HG03135 (cell line): ENCODE measurements around the gene MTMR3.
A peak's percentile ranks its signal among the peaks of the same experiment; 100 is the strongest.
"Not testable (repeated sequence)": the region's sequence is repeated elsewhere in the genome, so short reads cannot be mapped to it uniquely, and the experiment has no call there.

ENCODE experiments used
- ATAC-seq: cut with Tn5 transposase; IDR thresholded peaks from one replicate; pipeline ENCODE4 v1.9.1; 2021; ENCODE audit warnings: mild to moderate bottlenecking, moderate library complexity; ENCODE audit not compliant: unreplicated experiment

Gene MTMR3

GRCh38 chr22:29883045-29883774 is at the start of gene MTMR3:
Gene MTMR3 (plus strand): TSS chr22:29883174. CDS start chr22:29971060, 87,886 bp downstream.
- ATAC-seq, result peak; percentile 74

- no peak for ATAC-seq
Observed at GRCh38 chr22:29833392-29833965, 49.5 kb upstream of the MTMR3 start.

GRCh38 chr22:29834046-29834445 is 48.9 kb upstream of the MTMR3 start:
- no peak for ATAC-seq

DNA sequence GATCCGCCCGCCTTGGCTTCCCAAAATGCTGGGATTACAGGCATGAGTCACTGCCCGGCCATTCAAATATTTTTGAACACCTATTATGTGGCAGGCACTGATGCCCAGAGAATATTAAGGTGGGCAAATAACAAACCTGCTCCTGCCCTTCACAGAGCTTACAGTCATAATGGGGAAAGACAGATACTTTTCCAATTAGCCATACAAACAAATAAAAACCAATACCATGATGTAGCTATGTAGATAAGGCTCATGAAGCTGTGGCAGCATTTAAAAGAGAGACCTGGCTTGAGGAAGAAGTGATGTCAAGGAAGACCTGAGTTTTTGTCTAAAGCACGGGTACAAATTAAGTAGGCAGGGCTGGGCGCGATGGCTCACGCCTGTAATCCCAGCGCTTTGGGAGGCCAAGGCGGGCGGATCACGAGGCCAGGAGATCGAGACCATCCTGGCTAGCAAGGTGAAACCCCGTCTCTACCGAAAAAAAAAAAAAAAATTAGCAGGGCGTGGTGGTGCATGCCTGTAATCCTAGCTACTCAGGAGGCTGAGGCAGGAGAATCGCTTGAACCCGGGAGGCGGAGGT is 46.1 kb upstream of the MTMR3 start:
- not testable (repeated sequence) for ATAC-seq

DNA sequence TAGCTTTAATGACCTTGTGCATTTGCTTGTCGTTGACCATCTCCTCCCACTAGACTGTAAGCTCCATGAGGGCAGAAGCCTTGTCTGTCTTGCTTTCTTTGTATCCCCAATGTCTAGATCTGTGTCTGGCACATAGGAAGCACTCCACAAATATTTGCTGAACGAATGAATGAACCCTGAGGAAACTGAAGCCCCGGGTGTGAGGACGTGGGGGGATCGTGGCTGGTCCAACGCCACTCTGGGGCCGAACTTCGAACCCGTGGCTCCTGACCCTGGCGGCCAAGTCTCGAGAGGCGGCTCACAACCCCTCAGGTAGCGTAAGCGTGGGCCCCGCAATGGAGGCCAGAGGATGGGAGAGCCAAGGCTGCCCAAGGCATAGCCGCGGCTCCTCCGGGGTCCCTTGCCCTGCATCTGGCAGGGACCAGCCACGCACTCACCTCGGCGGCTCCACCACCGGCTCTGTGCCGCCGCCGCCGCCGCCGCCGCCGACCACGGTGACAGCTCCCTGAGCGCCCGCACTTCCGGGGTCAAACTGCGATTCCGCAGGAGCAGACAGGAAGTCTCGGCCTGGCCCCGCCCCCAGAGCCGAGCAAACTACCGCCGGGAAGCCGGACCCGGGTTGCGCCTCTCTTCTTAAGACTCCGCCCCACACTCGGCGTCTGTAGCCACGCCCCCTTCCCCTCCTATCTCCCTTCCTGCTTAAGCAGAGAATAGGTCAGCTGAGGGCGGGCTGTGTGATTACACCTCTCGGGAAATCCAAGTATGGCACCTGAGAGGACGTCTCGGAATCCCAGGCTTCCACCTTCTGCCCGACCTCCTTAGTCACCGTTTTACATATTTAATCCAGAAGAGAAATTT is 45.0 kb upstream of the MTMR3 start, which contains the start of gene ASCC2:
Gene ASCC2 (minus strand): TSS at position 534 of the 858 bp plus-strand sequence. CDS start 5,949 bp downstream, outside the sequence.
- peak; percentile 91 for ATAC-seq

DNA sequence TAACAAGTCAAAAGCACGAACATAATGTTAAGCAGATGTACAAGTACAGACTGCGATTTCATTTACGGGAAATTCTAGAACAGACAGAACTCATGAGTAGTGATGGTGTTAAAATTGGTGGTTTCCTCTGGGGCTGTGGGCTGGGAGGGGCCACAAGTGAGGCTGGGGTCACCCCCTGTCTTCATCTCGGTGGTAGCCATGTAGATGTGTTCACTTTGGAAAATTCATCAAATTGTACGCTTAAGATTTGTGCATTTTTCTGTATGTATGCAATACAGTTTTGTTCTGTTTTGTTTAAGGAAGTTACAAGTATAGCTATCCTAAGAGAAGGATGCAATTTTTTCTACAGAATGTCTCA is 44.4 kb upstream of the MTMR3 start:
- ATAC-seq, result peak; percentile 15

DNA sequence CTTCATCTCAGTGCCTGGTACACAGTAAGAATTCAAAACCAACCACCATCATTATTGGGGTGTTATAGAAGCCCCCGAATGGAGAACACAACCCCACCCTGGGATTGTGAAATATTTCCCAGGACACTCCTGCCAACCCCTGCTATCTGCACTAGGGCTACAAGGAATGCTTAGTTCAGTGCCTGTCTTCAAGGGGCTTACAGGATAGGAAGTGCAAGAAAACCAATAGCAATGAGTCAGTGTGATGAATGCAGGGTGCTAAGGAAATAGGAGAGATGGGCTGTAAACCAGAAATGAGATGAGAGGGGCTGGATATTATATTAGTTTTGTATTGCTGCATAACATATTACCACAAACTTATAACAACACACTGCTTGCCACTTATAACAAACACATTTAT is 43.9 kb upstream of the MTMR3 start:
- ATAC-seq, result no peak

GRCh38 chr22:29840498-29840897 is 42.5 kb upstream of the MTMR3 start:
- ATAC-seq, result no peak

GRCh38 chr22:29842172-29842571 is 40.8 kb upstream of the MTMR3 start:
- ATAC-seq, result no peak

DNA sequence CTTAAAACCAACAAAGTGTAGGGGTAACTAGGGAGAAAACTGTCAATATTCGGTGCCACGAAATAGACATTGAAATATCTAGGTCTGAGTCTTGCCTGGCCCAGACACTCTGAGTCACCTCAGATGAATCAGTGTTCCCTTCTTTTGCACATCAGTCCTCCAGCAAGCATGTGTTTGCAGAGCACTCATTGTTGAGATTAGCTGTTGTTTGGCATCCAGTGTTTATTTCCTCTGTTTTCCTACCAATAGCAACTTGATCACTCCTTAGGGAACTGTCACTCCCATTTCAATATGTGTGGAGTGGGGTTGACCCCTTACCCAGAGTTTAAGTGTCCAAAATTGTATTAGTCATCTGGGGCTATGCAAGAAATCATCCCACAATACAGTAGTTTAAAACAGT is 40.2 kb upstream of the MTMR3 start:
- no peak for ATAC-seq

DNA sequence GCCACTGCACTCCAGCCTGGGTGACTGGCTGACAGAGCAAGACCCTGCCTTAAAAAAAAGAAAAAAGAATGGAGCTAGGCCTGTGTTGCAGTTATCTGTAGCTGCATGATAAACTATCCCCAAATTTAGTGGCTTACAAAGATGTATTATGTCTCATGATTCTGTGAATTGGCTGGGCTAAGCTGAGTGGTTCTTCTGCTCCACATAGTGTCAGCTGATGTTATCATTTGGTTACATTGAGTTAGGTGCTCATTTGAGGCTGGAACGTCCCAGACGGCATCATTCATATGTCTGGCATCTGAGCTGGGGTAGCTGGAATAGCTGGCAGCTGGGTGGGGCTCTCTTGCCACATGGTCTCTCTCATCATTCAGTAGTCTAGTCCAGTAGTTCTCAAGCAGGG is 36.7 kb upstream of the MTMR3 start:
- no peak for ATAC-seq

DNA sequence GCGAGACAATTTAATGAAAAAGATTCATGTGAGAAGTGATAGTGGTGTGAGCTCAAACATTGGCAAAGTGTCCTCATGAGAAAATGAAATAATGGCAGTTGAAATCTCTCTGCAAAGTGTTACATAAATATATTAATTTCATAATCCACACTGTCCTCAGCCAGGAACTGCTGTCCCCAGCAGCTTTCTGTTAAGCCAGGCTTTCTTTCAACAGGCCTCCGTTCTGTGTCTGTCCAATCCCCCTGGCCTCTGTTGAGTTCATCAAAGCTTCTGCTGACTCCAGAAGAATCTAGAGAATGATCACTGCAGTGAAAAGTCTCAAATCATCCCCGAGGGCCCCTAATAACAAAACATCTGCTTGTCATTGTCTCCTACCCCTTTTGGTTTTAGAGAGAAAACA is 34.9 kb upstream of the MTMR3 start:
- ATAC-seq, result no peak

DNA sequence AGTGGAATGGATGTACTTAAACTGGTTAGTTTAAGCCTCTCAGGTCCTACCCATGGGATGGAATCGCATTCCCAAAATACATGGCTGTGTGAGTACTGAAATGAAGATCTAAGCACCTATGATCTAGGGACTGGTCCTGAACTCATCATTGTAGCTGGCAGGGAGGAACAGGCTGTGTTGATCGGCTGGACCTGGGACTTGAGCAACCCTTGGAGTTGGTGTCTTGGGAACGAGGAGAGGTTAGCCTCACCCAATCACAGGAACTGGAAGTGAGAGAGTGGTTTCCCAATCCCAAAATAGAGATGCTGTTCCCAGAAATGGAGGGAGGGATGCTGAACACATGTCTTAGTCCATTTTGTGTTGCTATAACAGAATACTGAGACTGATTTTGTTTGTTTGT is 28.5 kb upstream of the MTMR3 start:
- no peak for ATAC-seq

GRCh38 chr22:29855611-29856181 is 27.3 kb upstream of the MTMR3 start:
- no peak for ATAC-seq

- ATAC-seq, result no peak
Observed at GRCh38 chr22:29856496-29856895, 26.5 kb upstream of the MTMR3 start.

DNA sequence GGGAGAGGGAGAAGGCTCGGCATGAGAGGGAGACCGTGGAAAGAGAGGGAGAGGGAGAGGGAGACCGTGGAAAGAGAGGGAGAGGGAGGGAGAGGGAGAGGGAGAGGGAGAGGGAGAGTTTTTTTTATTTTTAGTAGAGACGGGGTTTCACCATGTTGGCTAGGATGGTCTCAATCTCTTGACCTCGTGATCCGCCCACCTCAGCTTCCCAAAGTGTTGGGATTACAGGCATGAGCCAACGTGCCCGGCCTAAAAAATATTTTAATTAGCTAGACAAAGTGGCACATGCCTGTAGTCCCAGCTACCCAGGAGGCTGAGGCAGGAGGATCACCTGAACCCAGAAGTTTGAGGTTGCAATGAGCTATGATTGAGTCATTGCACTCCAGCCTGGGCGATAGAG is 23.9 kb upstream of the MTMR3 start:
- not testable (repeated sequence) for ATAC-seq

GRCh38 chr22:29860006-29860766 is 22.8 kb upstream of the MTMR3 start:
- no peak for ATAC-seq

DNA sequence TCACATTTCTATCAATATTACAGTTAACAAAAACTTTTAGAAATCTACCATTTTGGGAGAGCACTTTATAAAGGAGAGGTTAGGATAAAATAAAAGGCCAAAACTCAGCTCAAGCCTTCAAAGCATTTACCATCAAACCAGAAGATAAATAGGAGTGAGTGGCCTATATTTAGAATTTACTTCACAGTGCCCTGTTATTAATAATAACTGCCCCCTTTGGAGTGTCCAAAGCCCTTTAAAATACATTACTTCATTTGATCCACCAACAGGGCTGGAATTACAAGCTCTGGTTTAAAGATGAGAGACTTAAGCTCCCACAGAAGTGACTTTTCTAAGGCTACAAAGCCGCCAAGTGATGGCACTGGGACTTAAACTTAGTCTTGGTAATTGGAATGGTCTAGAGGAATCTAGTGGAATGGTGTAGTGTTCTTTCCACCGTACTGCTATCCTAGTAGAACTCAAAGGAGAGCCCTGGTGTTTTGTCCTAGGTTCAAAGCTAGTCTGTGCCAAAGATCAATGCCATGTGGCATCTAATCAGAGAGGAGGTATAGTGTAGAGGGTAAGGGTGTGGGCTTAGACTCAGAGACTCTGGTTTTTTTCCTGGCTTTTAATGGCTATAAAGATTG is 21.2 kb upstream of the MTMR3 start:
- no peak for ATAC-seq

- not testable (repeated sequence) for ATAC-seq
Observed at GRCh38 chr22:29865572-29865971, 17.4 kb upstream of the MTMR3 start.

- no peak for ATAC-seq
Observed at GRCh38 chr22:29867260-29867659, 15.7 kb upstream of the MTMR3 start.
